ENCODE data around the gene ABCD3.
"Not testable (repeated sequence)": the region's sequence is repeated elsewhere in the genome, so short reads cannot be mapped to it uniquely, and the experiment has no call there.

The ABCD3 gene

DNA sequence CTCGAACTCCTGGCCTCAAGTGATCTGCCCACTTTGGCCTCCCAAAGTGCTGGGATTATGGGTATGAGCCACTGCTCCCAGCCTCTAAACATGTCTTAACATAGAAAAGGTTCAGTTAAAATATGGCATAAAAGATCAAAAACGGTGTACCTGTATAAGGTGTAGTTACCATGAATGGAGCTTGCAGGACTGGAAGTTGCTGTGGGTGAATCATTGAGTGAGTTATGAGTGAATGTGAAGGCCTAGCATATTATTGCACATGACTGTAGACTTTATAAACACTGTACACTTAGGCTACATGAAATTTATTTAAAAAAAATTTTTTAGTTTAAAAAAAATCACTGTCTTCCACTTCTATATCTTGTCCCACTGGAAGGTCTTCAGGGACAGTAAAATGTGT is 15.7 kb downstream of the ABCD3 start:
- no peak for TF ChIP-seq CTBP1 (IDR thresholded peaks at IDR 0.05; ENCODE audit: borderline replicate concordance)
- TF ChIP-seq, protein P1, sequence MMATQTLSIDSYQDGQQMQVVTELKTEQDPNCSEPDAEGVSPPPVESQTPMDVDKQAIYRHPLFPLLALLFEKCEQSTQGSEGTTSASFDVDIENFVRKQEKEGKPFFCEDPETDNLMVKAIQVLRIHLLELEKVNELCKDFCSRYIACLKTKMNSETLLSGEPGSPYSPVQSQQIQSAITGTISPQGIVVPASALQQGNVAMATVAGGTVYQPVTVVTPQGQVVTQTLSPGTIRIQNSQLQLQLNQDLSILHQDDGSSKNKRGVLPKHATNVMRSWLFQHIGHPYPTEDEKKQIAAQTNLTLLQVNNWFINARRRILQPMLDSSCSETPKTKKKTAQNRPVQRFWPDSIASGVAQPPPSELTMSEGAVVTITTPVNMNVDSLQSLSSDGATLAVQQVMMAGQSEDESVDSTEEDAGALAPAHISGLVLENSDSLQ (IDR thresholded peaks at IDR 0.05): no peak
- TF ChIP-seq BHLHE40 (IDR thresholded peaks at IDR 0.05; ENCODE audit: borderline replicate concordance): no peak
- TF ChIP-seq SP1 (IDR thresholded peaks at IDR 0.05): no peak
- DNase-seq (ENCODE audit: extremely low spot score): no peak
- CTCF ChIA-PET: interaction anchor here (0.6 kb wide), 1 partner anchor 284 kb away, joined by 3 read pairs; no protein-coding TSS in a partner anchor
- POLR2A ChIA-PET: no interaction called here

DNA sequence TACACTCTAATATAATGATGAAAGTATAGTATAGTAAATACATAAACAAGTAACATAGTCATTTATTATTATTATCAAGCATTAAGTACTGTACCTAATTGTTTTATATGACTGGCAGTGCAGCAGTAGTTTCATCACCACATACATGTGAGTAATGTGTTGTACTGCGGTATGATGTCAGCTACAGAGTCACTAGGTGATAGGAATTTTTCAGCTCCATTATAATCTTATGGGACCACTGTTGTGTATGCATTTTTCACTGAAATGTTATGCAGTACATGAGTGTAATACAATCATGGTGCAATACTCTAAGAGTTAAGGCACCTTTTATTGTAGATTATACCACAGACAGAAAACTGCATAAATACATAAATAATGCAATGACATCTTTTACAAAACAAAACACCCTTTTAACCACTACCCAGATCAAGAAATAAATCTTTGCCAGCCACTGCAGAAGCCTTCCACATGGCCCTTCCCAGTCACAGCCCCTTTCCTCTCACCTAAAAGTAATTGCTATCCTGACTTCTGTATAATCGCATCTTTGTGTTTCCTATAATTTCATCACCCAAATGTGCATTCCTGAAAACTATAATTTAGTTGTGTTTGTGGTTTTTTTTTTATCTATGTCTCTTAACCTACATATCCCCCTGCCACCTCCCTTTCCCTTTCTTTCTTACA is 16.3 kb downstream of the ABCD3 start:
- POLR2A ChIA-PET: interaction anchor here (0.9 kb wide), 1 partner anchor 17 kb away, joined by 3 read pairs; the partner anchor contains the start of gene ABCD3
- no peak for DNase-seq (ENCODE audit: extremely low spot score)
- TF ChIP-seq LEF1 (IDR thresholded peaks at IDR 0.05; ENCODE audit: borderline replicate concordance) (no peak), CTBP1 (IDR thresholded peaks at IDR 0.05; ENCODE audit: borderline replicate concordance) (no peak), SUZ12 (IDR thresholded peaks at IDR 0.05) (no peak), ELF4 (IDR thresholded peaks at IDR 0.05) (no peak), TARDBP (IDR thresholded peaks at IDR 0.05) (no peak), ZNF384 (IDR thresholded peaks at IDR 0.05) (no peak), NFRKB (IDR thresholded peaks at IDR 0.05) (no peak), ARNT (IDR thresholded peaks at IDR 0.05) (no peak), FOXK2 (IDR thresholded peaks at IDR 0.05) (no peak), FOXA1 (IDR thresholded peaks at IDR 0.05) (no peak), SP1 (IDR thresholded peaks at IDR 0.05) (no peak), FOXM1 (IDR thresholded peaks at IDR 0.05; ENCODE audit: borderline replicate concordance) (no peak), L3MBTL2 (conservative IDR thresholded peaks at IDR 0.05) (no peak), HDGF (IDR thresholded peaks at IDR 0.05; ENCODE audit: borderline replicate concordance) (no peak), BHLHE40 (IDR thresholded peaks at IDR 0.05; ENCODE audit: borderline replicate concordance) (no peak)
- TF ChIP-seq, protein P1 (IDR thresholded peaks at IDR 0.05): no peak
- CTCF ChIA-PET: interaction anchor here (0.6 kb wide), 1 partner anchor 285 kb away, joined by 3 read pairs; no protein-coding TSS in a partner anchor

DNA sequence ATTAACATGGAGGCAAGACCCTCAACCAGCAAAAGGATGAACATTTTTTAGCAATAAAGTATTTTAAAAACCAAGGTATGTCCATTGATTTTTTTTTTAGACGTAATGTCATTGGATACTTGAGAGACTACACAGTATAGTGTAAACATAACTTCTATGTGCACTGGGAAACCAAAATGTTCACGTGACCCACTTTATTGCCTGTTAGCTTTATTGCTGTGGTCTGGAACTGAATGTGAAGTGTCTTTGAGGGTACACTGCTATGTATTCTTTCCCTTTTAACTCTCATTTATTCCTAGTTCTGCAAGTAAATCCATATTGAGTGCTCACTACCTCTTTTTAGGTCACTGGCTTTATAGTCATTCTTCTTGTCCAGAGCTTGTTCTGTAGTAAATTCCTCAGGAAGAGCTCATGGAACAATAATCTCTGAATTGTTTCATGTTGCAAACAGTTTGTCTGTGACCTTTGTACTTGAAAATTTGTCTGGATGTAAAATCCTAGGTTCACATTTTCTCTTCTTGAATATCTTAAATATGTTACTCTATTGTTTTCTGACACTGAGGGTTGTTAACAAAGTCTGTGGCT is 20.6 kb downstream of the ABCD3 start:
- DNase-seq (ENCODE audit: extremely low spot score): no peak
- CTCF ChIA-PET: no interaction called here
- POLR2A ChIA-PET: interaction anchor here (0.8 kb wide), 1 partner anchor 21 kb away, joined by 4 read pairs; the partner anchor contains the start of gene ABCD3
- TF ChIP-seq NFRKB (IDR thresholded peaks at IDR 0.05) (no peak), FOXK2 (IDR thresholded peaks at IDR 0.05) (no peak), ELF4 (IDR thresholded peaks at IDR 0.05) (no peak)

DNA sequence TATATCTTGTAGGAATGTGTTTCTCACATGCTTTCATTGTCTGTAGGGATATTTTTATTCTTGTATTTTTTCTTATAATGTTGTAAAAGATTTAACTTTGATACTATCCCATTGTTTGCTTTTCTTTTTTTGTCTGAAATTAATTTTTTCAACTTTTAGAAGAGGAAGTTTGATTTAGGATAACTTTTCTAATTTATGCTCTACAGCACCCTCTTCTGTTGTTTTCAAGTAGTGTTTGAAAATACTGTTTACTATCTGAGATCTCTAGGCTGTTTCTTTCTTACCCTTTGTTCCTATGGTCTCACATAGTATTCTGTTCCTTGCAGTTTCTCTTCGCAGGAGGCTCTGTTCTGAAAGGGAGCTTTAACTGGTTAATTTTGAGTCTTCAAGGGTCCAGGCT is 21.9 kb downstream of the ABCD3 start:
- ChIA-PET POLR2A (no interaction called here), CTCF (interaction anchor here (1.0 kb wide), 1 partner anchor 41 kb away, joined by 5 read pairs; no protein-coding TSS in a partner anchor)
- TF ChIP-seq HDGF (IDR thresholded peaks at IDR 0.05; ENCODE audit: borderline replicate concordance) (no peak), SP1 (IDR thresholded peaks at IDR 0.05) (no peak), FOXM1 (IDR thresholded peaks at IDR 0.05; ENCODE audit: borderline replicate concordance) (no peak), FOXK2 (IDR thresholded peaks at IDR 0.05) (no peak), NFRKB (IDR thresholded peaks at IDR 0.05) (no peak), TARDBP (IDR thresholded peaks at IDR 0.05) (no peak), FOXA1 (IDR thresholded peaks at IDR 0.05) (no peak), LEF1 (IDR thresholded peaks at IDR 0.05; ENCODE audit: borderline replicate concordance) (no peak), ZNF384 (IDR thresholded peaks at IDR 0.05) (no peak), ELF4 (IDR thresholded peaks at IDR 0.05) (no peak), BHLHE40 (IDR thresholded peaks at IDR 0.05; ENCODE audit: borderline replicate concordance) (no peak), L3MBTL2 (conservative IDR thresholded peaks at IDR 0.05) (no peak), CTBP1 (IDR thresholded peaks at IDR 0.05; ENCODE audit: borderline replicate concordance) (no peak), ARNT (IDR thresholded peaks at IDR 0.05) (no peak), SUZ12 (IDR thresholded peaks at IDR 0.05) (no peak)
- TF ChIP-seq, protein P1 (IDR thresholded peaks at IDR 0.05): no peak
- DNase-seq (ENCODE audit: extremely low spot score): no peak

DNA sequence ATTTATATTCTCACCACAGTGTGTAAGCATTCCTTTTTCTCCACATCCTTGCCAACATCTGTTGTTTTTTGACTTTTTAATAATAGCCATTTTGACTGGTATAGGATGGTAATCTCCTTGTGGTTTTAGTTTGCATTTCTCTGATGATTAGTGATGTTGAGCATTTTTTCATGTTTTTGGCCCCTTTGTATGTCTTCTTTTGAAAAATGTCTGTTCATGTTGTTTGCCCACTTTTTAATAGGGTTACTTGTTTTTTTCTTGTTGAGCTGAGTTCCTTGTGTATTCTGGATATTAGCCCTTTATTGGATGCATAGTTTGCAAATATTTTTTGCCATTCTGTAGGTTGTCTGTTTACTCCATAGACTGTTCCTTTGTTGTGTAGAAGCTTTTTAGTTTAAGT is 24.9 kb downstream of the ABCD3 start:
- CTCF ChIA-PET; POLR2A ChIA-PET; DNase-seq (ENCODE audit: extremely low spot score): not testable (repeated sequence)

DNA sequence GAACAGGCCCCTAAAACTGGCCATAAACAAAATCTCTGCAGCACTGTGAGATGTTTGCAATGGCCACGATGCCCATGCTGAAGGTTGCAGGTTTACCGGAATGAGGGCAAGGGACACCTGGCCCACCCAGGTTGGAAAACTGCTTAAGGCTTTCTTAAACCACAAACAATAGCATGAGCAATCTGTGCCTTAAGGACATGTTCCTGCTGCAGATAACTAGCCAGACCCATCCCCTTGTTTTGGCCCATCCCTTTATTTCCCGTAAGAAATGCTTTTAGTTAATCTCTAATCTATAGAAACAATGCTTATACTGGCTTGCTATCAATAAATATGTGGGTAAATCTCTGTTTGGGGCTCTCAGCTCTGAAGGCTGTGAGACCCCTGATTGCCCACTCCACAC is 26.6 kb downstream of the ABCD3 start:
- CTCF ChIA-PET; DNase-seq (ENCODE audit: extremely low spot score); POLR2A ChIA-PET: not testable (repeated sequence)

DNA sequence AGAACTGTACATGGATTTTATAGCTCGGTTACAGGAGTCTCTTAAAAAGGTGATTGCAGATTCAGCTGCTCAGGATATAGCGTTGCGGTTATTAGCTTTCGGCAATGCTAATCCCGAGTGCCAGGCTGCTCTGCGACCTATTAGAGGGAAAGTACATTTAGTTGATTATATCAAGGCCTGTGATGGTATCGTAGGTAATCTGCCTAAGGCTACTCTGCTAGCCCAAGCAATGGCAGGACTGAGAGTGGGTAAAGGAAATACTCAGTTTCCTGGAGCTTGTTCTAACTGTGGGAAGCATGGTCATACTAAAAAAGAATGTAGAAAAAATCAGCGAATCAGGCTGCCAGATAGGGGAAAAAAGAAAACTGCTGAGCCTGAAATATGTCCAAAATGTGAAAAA is 27.5 kb downstream of the ABCD3 start:
- CTCF ChIA-PET; POLR2A ChIA-PET; DNase-seq (ENCODE audit: extremely low spot score): not testable (repeated sequence)

DNA sequence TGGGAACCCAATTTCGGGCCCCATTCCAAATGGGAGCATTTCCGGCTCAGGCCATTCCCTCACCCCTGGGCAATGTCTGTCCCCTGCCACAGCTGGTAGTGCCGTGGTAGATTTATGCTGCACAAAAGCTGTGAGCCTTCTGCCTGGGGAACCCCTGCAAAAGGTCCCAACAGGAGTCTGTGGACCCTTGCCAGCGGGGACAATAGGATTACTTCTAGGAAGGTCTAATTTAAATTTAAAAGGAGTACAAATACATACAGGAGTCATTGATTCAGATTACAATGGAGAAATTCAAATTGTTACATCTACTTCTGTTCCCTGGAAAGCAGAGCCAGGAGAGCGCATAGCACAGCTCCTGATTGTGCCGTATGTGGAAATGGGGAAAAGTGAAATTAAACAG is 28.0 kb downstream of the ABCD3 start:
- DNase-seq (ENCODE audit: extremely low spot score); POLR2A ChIA-PET; CTCF ChIA-PET: not testable (repeated sequence)

DNA sequence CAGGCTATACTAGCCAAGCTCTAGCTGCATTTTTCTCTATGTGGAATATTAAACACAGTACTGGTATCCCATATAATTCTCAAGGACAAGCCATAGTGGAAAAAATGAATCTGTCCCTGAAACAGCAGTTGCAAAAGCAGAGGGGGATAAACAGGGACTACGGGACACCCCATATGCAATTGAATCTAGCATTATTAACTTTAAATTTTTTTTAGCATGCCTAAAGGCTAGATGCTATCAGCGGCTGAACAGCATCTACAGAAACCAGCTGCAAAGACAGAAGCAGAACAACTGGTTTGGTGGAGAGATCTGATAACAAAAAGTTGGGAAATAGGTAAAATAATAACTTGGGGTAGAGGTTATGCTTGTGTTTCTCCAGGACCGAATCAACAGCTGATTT is 30.6 kb downstream of the ABCD3 start:
- CTCF ChIA-PET; DNase-seq (ENCODE audit: extremely low spot score); POLR2A ChIA-PET: not testable (repeated sequence)

Measured in HEK293T (cell line).